GM12892 (cell line): ENCODE results near the gene IFNG-AS1.

Experiments used
- POLR2A ChIP-seq: IDR thresholded peaks from 2 replicates; pipeline ENCODE4 v1.6.1; 2011; ENCODE audit warnings: low read depth, low read length, control low read depth
- POLR2AphosphoS5 ChIP-seq: IDR thresholded peaks from 2 replicates; pipeline ENCODE4 v1.6.1; 2011; ENCODE audit warnings: low read depth, low read length, control low read depth
- TAF1 ChIP-seq: IDR thresholded peaks from 2 replicates; pipeline ENCODE4 v1.6.1; 2011; ENCODE audit warnings: low read depth, mild to moderate bottlenecking, control low read depth, low read length, borderline replicate concordance

GRCh38 chr12:68031174-68031573 lies 41.9 kb downstream of the IFNG-AS1 start:
- TF ChIP-seq POLR2AphosphoS5 (no peak), POLR2A (no peak), TAF1 (no peak)
